ENCODE data around the gene TANGO6.
A peak's percentile ranks its signal among the peaks of the same experiment; 100 is the strongest.
"Not testable (repeated sequence)": the region's sequence is repeated elsewhere in the genome, so short reads cannot be mapped to it uniquely, and the experiment has no call there.

The TANGO6 gene

DNA sequence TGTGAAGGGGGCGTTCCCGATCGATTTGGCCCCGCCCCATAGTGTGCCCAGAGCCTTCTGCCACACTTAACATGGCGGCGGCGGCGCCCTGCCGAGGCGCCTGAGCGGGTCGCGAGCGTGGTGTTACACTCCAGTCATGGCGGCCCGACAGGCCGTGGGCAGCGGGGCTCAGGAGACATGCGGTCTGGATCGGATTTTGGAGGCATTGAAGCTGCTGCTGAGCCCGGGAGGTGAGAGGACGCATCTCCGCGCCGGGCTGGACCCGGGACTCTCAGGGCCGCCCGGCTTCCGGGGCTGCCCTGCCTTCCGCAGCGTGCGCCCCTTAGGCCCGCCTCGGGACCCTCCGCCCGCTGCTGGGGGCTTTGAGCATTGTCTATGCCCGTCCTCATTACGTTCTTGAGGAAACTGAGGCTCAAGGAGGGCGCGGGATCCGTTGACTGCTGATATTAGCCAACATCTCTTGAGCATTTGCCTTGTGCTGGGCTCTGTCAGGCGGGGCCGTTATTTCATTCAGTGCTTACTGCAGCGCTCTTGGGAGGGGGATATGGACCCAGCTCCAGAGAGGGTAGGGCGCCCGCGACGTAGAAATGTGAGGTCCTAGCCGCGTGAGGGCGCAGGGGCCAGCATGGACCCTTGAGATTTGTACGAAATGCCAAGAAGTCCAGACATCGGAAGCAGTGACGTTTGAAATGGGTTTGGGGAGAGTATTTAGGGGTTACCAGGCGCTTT is at the start of gene TANGO6:
TSS of gene TANGO6 (plus strand) at position 50 of the 729 bp plus-strand sequence. CDS start at position 137, 87 bp downstream.
- DNase-seq (ENCODE audit: low read depth in 2 of 2): peak; percentile 81 to 90

DNA sequence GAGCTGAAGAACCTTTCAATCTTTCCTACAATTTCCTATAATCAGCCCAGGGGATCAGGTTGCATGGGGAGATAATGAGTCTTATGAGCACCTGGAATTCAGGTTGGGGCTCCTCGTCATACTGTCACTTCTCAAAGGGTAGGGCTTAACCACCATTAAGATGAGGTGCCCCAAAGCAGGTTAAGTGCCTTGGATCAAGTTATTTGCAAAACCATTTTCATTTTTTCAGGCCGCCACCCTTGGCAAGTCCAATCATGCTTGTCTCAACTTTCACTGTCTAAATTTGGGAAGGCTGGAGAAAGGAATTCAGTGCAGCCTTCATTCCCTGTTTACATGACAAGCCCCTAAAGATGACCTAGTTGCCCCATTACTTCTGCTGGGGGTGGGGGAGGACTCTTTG is 44.9 kb upstream of the TANGO6 start:
- no peak for DNase-seq (ENCODE audit: low read depth in 2 of 2)

DNA sequence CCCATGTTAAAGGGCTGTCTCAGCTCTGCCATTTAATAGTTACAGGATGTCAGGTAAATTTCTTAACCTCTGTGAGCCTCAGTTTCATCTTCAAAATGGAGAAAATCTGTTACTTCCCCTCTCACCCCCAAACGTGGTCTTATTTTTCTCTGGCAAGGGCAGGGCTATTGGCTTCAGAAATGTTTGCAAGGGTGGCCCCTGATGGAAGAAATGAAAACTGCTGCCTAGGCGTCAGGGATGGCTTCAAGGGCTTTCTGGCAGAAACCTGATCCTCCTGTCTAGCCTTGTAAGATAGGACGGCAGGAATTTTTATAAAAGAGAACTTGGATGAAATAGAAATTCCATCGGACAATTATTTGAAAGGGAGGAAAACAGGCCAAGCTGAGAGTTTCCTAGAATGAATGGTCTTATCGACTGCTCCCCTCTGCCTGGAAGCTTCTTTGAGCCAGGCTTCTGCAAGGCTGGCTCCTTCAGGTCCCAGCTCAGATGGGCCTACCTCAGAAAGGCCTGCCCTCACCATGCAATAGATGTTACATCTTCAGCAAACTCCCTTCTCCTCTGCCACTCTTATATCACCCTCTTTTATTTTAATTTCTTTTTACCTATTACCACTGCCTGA is 43.0 kb upstream of the TANGO6 start:
- peak; percentile 20 to 21 for DNase-seq (ENCODE audit: low read depth in 2 of 2)

DNA sequence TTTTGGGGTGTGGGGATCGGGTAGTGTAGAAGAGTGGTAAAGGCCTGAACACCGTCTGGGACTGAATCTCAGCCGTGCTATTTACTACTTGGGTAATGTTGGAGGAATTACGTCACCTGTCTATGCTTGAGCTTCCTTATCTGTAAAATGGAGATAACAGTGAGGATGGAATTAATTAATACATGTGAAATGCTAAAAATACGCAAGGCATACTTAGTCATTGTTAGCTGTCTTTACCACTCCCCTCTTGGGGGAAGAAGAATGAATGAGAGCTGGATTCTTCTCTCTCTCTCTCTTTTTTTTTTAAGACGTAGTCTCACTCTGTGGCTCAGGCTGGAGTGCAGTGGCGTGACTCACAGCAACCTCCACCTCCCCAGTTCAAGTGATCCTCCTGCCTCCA is 41.1 kb upstream of the TANGO6 start:
- no peak for DNase-seq (ENCODE audit: low read depth in 2 of 2)

DNA sequence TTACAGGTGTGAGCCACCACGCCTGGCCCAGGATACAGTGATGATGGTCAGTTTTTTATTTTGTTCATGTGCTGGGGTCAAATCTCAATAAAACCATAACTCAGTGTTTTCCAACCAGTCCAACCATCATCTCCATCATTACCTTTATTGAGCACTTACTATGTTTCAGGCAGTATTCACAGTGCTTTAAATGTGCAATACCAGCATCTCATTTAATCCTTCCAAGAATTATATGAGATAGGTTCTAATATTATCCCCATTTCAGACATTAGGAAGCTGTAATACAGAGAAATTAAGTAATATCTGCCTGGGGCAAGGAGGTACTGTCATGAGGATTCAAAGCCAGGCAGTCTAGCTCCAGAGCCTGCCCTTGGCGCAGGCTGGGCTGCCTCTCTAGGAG is 36.9 kb upstream of the TANGO6 start:
- DNase-seq (ENCODE audit: low read depth in 2 of 2): no peak

DNA sequence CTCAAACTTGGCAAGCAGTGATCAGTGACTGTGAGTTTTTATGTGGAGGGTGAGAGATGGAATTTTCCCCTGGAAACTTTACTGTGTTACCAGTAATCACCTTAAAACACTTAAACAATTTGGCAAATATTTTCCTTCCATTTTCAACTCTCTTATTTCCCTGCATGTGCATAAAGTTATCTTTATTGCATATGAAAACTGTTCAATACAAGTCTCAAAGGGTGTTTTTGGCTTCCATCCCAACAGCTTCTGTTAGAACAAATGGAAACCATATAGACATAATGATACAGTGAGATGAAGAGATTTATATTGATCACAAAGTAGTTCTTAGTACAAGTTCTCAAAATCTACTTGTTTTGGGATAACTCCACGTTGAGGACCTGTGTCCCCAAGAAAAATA is 36.4 kb upstream of the TANGO6 start:
- DNase-seq (ENCODE audit: low read depth in 2 of 2): no peak

DNA sequence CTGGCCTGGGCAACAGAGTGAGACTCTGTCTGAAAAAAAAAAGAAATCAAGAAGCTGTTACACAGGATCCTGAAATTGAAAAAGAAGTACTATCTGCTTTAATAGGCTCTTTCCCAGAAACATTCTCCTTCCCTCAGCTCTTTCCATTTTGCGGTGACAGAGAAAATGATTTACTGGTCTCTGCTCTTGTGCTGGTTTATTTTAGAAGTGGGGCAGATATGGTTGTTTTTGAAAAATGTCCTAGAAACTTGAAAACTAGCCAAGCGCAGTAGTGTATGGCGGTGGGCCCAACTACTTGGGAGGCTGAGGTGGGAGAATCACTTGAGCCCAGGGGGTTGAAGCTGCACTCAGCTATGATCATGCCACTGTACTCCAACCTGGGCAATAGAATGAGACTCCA is 28.8 kb upstream of the TANGO6 start:
- no peak for DNase-seq (ENCODE audit: low read depth in 2 of 2)

DNA sequence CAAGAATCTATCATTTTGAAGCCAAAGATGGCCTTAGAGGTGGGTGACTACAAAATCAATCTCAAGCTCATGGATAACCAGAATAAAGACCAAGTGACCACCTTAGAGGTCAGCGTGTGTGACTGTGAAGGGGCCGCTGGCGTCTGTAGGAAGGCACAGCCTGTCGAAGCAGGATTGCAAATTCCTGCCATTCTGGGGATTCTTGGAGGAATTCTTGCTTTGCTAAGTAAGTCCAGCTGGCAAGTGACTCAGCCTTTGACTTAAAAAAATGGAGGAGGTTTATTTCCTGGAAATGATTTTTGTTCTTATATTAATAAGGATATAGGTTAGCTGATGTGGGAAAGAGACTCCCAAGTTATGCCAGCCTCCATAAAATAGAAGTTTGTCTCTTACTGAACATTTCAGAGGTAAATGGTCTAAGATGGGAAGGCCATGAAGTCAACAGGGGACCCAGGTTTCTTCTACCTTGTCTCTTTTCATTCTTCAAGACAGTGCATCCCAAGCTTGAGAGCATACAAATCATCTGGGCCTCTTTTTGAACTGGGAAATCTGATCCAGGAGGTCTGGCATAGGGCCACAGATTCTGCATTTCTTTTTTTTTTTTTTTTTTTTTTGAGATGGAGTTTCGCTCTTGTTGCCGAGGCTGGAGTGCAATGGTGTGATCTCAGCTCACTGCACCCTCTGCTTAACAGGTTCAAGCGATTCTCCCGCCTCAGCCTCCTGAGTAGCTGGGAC is 19.8 kb upstream of the TANGO6 start:
- no peak for DNase-seq (ENCODE audit: low read depth in 2 of 2)

DNA sequence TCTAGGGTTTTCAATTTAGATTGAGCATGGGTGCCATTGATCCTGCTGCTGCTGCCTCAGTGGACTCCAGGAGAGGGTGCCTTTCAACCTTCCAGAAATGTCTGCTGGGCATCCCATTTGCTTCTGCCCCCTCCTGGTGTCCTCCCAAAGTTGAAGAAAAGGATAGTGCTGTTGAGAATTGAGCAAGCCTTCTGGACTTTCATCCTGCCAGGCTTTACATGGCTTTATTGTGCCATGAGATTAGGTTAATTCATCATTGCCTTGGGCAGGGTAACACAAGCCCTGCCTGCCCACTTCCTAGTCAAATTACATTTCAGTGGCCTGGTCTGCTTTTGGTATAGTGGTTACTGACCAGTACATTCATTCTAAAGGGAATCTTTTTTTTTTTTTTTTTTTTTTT is 17.9 kb upstream of the TANGO6 start:
- DNase-seq (ENCODE audit: low read depth in 2 of 2): no peak

DNA sequence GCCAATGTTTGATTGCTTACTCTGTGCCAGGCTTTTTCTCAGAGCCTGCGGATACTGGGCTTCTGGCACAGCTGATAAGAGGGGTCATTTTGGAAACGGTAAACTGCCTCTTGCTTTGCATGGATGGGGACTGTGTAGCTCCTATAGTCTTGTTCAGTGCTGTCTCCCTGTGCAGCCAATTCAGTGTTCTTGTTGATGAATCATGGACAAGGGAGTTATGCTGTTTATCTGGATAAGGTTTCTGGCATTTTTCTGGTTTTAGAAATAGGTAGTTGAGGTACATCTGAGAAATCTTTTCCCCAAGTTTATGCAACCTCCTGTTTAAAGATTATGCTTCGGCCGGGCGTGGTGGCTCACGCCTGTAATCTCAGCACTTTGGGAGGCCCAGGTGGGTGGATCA is 16.7 kb upstream of the TANGO6 start:
- DNase-seq (ENCODE audit: low read depth in 2 of 2): no peak

DNA sequence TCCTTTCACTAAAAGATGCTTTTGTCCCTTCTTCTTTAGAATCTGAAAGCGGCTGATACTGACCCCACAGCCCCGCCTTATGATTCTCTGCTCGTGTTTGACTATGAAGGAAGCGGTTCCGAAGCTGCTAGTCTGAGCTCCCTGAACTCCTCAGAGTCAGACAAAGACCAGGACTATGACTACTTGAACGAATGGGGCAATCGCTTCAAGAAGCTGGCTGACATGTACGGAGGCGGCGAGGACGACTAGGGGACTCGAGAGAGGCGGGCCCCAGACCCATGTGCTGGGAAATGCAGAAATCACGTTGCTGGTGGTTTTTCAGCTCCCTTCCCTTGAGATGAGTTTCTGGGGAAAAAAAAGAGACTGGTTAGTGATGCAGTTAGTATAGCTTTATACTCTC is 10.1 kb upstream of the TANGO6 start:
- no peak for DNase-seq (ENCODE audit: low read depth in 2 of 2)

DNA sequence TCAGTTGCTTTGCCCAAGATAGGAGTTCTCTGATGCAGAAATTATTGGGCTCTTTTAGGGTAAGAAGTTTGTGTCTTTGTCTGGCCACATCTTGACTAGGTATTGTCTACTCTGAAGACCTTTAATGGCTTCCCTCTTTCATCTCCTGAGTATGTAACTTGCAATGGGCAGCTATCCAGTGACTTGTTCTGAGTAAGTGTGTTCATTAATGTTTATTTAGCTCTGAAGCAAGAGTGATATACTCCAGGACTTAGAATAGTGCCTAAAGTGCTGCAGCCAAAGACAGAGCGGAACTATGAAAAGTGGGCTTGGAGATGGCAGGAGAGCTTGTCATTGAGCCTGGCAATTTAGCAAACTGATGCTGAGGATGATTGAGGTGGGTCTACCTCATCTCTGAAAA is 8.8 kb upstream of the TANGO6 start:
- no peak for DNase-seq (ENCODE audit: low read depth in 2 of 2)

DNA sequence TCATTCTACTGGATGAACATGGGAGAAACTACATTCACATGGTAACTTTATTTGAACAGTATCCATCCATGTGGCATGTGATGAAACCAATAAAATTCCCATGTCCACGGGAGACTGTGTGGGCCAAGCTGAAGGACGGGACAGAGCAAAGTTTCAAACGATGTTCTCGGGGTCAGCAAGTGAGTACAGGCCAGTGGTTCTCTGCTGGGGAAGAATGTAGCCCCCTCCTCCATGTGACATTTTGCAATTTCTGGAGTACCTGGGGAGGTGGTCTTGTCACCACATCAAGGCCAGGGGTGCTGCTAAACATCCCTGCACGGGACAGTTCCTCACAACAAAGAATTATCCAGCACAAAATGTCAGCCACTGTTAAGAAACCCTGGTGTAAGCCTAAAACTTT is 7.4 kb upstream of the TANGO6 start:
- no peak for DNase-seq (ENCODE audit: low read depth in 2 of 2)

DNA sequence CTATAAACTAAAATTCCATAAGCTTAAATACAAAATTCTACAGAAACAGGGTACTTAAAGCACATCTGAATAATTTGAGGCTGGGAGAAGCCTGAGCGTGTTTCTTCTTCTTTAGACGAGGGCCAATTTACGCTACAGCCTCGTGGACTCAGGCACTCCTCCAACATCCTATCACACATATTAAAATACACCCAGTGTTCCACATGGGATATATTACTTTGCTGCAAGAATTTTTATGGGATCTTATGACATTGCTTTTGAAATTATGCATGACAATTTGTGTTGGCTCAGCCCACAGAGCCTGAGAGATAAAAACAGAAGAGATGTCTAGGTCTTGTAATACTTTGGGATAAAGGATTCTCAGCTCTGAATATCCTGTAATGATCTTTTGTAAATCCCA is 3.5 kb upstream of the TANGO6 start:
- DNase-seq (ENCODE audit: low read depth in 2 of 2): no peak

DNA sequence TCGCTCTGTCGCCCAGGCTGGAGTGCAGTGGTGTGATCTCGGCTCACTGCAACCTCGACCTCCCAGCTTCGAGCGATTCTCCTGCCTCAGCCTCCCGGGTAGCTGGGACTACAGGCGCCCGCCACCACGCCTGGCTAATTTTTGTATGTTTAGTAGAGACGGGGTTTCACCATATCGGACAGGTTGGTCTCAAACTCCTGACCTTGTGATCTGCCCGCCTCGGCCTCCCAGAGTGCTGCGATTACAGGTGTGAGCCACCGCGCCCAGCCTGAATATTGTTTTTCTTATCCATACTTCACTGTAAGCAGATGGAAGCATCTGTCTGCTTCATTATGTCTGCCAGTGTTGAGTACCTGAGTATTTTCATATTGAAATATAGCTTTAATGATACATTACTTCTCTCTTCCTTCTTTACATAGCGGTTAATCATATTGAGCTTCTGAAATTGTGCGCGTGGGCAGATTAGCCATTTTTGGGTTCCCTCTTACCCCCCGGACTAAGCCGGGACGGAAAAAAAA is 308 bp upstream of the TANGO6 start:
- not testable (repeated sequence) for DNase-seq (ENCODE audit: low read depth in 2 of 2)

DNA sequence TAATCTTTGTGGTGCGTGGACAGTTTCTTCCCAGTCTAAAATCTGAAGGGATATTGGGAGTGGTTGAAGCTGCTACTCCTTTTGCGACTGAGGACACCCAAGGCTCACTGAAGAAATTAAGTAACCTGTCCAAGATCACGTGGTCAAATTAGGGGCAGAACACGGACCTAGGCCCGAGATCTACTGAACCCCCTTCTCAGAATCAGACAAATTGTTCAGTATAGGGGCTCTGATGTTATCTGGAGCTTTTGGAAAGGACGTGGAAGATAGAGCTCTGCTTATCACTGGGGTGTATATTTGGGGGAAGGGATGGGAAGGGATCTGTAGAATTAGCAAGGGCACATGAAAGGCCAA is 857 bp downstream of the TANGO6 start:
- DNase-seq (ENCODE audit: low read depth in 2 of 2): no peak

DNA sequence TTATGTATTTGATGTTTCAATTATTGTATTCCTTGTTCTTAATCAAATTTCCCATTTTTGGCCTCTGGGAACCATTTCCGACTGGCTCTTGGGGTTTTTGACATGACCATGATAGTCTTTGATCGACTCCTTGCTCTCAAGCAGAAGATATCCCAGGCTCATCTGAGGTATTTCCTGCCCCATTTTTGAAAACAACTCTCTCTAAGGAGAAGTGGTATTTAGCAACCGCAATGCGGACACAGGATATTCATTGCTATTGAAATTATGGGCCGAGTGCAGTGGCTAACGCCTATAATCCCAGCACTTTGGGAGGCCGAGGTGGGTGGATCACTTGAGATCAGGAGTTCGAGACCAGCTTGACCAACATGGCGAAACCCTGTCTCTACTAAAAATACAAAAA is 5.5 kb downstream of the TANGO6 start:
- no peak for DNase-seq (ENCODE audit: low read depth in 2 of 2)

DNA sequence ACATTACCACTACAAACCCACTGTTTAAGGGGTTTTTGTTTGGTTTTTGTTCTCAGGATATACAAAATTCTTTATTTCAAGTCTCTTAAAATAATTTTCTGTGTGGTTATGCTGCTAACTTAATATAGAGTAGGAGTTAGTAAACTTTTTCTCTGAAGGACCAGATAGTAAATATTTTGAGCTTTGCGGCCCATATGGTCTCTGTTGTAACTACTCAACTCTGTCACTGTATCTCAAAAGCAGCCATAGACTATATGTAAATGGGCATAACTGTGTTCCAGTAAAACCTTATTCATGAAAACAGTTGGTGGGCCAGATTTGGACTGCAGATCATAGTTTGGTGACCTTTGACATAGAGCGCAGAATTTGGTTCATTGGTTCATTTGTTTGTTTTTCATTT is 7.2 kb downstream of the TANGO6 start:
- DNase-seq (ENCODE audit: low read depth in 2 of 2): no peak

DNA sequence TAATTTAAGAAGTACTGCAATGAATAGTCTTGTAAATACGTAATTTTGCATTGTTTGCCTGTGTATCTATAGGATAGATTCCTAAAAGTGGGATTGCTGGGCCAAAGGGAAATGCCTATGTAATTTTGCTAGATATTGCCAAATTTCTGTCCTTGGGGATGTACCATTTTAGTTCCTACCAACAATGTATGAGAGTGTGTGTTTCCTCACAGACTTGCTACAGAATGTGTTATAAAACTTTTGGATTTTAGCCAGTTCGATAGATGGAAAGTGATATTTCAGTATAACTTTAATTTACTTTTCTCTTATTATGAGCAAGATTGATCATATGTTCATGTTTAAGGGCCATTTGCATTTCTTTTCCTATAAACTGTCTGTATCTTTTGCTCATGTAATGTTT is 8.3 kb downstream of the TANGO6 start:
- DNase-seq (ENCODE audit: low read depth in 2 of 2): no peak

DNA sequence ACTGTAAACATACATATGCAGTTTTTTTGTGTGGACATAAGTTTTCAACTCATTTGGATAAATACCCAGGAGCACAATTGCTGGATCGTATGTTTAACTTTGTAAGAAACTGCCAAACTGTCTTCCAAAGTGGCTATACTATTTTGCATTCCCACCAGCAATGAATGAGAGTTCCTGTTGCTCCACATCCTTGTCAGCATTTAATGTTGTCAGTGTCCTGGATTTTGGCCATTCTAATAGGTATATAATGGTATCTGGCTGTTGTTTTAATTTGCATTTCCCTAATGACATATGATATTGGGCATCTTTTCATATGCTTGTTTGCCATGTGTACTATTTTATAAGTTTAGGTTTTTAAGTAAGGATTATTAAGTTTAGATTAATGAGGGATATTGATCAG is 14.1 kb downstream of the TANGO6 start:
- no peak for DNase-seq (ENCODE audit: low read depth in 2 of 2)

DNA sequence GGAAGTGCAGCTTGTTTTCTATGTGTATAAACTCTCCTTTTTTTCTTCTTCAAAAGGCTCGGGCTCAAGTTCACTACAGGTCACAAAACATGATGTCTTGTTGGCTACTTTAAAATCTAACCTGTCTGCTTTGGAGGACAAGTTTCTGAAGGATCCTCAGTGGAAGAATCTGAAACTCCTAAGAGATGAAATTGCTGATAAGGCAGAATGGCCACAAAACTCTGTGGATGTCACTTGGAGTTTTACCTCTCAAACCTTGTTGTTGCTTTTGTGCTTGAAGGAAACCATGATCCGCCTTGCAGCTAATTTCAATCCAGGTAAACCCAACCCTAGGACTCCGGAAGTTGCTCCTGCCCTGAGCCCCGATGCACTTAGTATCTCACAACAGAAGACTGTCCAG is 16.5 kb downstream of the TANGO6 start:
- DNase-seq (ENCODE audit: low read depth in 2 of 2): no peak

DNA sequence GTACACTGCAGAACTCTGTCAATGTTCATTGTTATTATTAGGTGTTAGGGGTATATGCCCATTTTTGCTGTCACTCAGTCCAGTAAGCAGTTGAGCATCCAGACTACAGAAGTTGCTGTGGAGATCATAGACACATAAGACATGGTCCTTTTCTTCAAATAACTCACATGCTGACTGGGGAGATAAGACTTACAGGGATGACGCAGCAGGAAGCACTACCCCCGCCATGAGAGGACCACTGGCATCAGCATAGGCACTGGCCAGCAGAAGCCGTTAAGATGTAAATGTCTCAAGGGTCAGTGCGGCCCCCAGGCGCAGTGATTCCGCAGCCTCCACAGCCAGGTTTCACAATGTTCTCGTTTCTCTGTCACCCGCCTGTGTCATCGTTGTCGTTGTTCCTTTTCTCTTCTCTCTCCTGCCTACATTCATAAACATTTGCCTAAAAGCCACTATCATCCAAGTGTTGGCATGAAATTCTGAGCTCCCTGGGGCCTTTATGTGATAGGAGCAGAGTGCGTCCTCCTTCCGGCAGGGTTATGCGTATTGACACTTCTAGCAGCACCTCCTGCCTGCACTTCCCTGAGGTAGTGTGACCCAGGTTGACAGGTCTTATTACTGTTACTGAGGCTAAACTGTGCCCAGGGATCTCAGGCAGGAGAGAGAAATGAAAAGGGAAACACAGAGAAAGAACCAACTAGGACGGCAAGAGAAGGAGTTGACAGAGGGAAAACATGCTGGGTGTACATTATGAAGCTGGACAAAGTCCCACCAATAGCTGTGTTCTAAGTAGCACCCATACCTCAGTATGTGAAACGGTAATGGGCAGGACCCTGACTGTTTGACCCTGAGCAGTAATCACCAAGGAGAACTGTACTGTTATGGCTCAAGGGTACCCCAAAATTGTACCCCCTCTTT is 17.9 kb downstream of the TANGO6 start:
- no peak for DNase-seq (ENCODE audit: low read depth in 2 of 2)

Data from stimulated activated CD8-positive, alpha-beta memory T cell treated with anti-CD3 and anti-CD28 coated beads, Interleukin-2, amount 100 ng/mL, for 48 hours (primary cell).